Progenitor cell of endocrine pancreas (in vitro differentiated cells): ENCODE results near the gene GPR171. TPM values are rescaled to one million over a fixed set of nuclear protein-coding genes. Genes with fewer than 3 reads are reported as not detected.
A peak's percentile ranks its signal among the peaks of the same experiment; 100 is the strongest.

Experiments
- DNase-seq: peaks from one replicate; pipeline ENCODE4 v3.0.0; 2021; ENCODE audit warnings: low spot score; ENCODE audit not compliant: unreplicated experiment
- H3K27ac Mint-ChIP-seq: 2 replicates; pipeline ENCODE4 v1.8.0; 2021; ENCODE audit warnings: mild to moderate bottlenecking, moderate library complexity, mixed read lengths
- H3K27me3 Mint-ChIP-seq: 2 replicates; pipeline ENCODE4 v1.8.0; 2021; ENCODE audit warnings: mixed read lengths
- H3K36me3 Mint-ChIP-seq: 2 replicates; pipeline ENCODE4 v1.8.0; 2022; ENCODE audit warnings: mixed read lengths; ENCODE audit not compliant: insufficient read depth
- H3K4me1 Mint-ChIP-seq: 2 replicates; pipeline ENCODE4 v1.8.0; 2021; ENCODE audit warnings: low read depth, mixed read lengths
- H3K4me3 Mint-ChIP-seq: 2 replicates; pipeline ENCODE4 v1.8.0; 2021; ENCODE audit warnings: low read depth, mild to moderate bottlenecking, moderate library complexity, mixed read lengths
- H3K9me3 Mint-ChIP-seq: 2 replicates; pipeline ENCODE4 v1.8.0; 2021; ENCODE audit warnings: low read depth, mixed read lengths
- CTCF ChIP-seq: fragments of 200-600 bp; sonication (generic); IDR thresholded peaks from one replicate; pipeline ENCODE4 v1.5.0; 2021; ENCODE audit warnings: antibody characterized with exemption, mild to moderate bottlenecking; ENCODE audit not compliant: unreplicated experiment
- total RNA-seq: library from RNA; stranded (reverse); gene quantifications from 2 replicates; pipeline ENCODE4 v1.2.1, GENCODE V29; 2021

Gene GPR171
- total RNA-seq, 1 donor from 2014 or later, result not detected

GRCh38 chr3:151166161-151166560 lies 36.9 kb downstream of the GPR171 start:
- H3K9me3 Mint-ChIP-seq, result no peaks in the 10 kb centered on the region
- DNase-seq, result no peak
- TF ChIP-seq CTCF, result peak; percentile 10
- no peaks in the 10 kb centered on the region for H3K27me3 Mint-ChIP-seq
- peaks cover 2% of the 10 kb centered on the region for H3K36me3 Mint-ChIP-seq
- no peak overlapping the region for H3K27ac Mint-ChIP-seq
- H3K4me3 Mint-ChIP-seq, result no peak overlapping the region
- no peaks in the 10 kb centered on the region for H3K4me1 Mint-ChIP-seq

- DNase-seq, result no peak
- Mint-ChIP-seq H3K4me3 (no peak overlapping the region), H3K27me3 (no peaks in the 10 kb centered on the region), H3K36me3 (peaks cover 3% of the 10 kb centered on the region), H3K4me1 (no peaks in the 10 kb centered on the region), H3K9me3 (no peaks in the 10 kb centered on the region), H3K27ac (no peak overlapping the region)
- TF ChIP-seq CTCF, result no peak
Measured at GRCh38 chr3:151165226-151165625, 37.8 kb downstream of the GPR171 start.

GRCh38 chr3:151159806-151160205 lies 43.2 kb downstream of the GPR171 start:
- H3K36me3 Mint-ChIP-seq, result peaks cover 4% of the 10 kb centered on the region
- H3K4me3 Mint-ChIP-seq, result no peak overlapping the region
- H3K27ac Mint-ChIP-seq, result no peak overlapping the region
- TF ChIP-seq CTCF, result no peak
- no peak for DNase-seq
- H3K4me1 Mint-ChIP-seq, result peaks cover 4% of the 10 kb centered on the region
- no peaks in the 10 kb centered on the region for H3K9me3 Mint-ChIP-seq
- no peaks in the 10 kb centered on the region for H3K27me3 Mint-ChIP-seq

GRCh38 chr3:151156618-151157216 lies 46.3 kb downstream of the GPR171 start:
- no peak overlapping the region for H3K27ac Mint-ChIP-seq
- H3K27me3 Mint-ChIP-seq, result no peaks in the 10 kb centered on the region
- TF ChIP-seq CTCF, result peak; percentile 68
- peaks cover 7% of the 10 kb centered on the region for H3K4me1 Mint-ChIP-seq
- H3K9me3 Mint-ChIP-seq, result no peaks in the 10 kb centered on the region
- H3K36me3 Mint-ChIP-seq, result peaks cover 4% of the 10 kb centered on the region
- no peak for DNase-seq
- no peak overlapping the region for H3K4me3 Mint-ChIP-seq

DNA sequence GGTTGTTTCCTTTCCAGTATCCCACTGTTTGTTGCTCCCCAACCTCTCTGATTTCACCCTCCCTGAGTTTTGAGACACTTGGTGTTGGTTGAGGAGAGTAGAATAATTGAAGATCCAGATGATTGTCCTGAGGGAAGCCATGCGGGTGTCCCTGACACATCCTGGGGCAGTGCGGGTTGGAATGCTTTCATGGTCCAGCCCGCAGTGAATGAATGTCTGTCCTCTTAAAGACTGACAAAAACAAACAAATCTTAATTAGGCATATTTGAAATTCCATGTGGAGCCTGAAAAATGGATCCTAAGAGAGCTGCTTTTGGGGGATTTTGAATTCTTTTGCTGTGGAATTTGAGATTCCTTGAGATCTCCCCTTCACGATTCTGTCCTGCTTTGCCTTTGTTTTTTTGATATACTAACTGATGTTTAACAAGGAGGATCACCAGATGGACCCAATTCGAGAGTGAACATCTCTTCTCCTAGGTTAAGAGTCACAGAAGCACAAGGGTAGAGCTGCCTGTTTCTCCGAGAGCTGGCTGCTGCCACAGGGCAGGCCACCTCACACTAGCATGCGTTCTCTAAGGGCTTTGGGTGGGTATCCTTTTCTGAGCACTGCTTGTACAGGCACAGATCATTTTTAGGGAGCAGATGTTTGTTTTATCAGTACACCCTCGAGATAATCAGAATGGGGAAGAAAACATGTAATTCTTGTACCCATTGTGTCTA lies 47.4 kb downstream of the GPR171 start:
- Mint-ChIP-seq H3K4me3 (no peak overlapping the region), H3K36me3 (peaks cover 3% of the 10 kb centered on the region), H3K4me1 (peaks cover 9% of the 10 kb centered on the region), H3K27me3 (no peaks in the 10 kb centered on the region), H3K27ac (no peak overlapping the region), H3K9me3 (no peaks in the 10 kb centered on the region)
- no peak for TF ChIP-seq CTCF
- DNase-seq, result no peak
